GM21576 (cell line): ENCODE measurements around the gene AKR1B15.

Experiments
- ATAC-seq: cut with Tn5 transposase; IDR thresholded peaks from one replicate; pipeline ENCODE4 v1.9.1; 2021; ENCODE audit warnings: mild to moderate bottlenecking, moderate library complexity; ENCODE audit not compliant: unreplicated experiment

The AKR1B15 gene

DNA sequence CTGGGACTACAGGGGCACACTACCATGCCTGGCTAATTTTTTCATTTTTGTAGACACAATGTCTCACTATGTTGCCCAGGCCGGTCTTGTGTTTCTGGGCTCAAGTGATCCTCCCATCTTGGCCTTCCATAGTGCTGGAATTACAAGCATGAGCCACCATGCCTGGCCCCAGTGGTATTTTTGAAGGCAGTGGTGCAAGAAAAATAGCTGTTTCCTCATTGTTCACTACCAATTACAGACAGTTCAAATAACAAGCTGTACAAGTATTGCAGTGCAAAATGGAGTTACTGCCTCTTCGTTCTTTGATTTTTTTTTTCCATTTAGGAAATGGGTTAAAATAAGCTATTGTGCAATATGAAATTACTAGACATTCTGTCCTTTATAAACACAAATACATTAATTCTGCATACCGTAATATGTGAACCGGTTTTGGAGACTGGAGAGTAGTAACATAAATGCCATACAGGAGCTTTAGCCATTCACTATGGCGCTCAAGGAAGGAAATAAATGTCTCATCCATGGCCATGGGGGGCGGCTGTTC lies 62.8 kb downstream of the AKR1B15 start:
- ATAC-seq: no peak

DNA sequence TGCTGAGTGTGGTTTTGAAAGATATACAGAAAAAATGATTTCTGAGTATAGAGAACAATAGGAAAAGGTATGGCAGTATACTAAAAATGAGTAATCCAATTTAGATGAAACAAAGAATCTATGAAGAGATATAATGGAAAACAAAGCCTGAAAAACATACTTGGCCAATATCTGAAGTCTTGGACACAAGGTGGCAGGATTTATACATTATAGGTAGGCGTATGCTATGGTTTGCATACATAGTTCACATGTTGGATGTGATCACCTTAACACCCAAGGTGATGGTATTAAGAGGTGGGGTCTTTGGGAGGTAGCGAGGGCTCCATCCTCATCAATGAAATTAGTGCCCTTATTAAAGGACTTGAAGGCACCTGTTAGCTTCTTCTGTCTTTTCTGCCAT lies 63.3 kb downstream of the AKR1B15 start:
- ATAC-seq: no peak

DNA sequence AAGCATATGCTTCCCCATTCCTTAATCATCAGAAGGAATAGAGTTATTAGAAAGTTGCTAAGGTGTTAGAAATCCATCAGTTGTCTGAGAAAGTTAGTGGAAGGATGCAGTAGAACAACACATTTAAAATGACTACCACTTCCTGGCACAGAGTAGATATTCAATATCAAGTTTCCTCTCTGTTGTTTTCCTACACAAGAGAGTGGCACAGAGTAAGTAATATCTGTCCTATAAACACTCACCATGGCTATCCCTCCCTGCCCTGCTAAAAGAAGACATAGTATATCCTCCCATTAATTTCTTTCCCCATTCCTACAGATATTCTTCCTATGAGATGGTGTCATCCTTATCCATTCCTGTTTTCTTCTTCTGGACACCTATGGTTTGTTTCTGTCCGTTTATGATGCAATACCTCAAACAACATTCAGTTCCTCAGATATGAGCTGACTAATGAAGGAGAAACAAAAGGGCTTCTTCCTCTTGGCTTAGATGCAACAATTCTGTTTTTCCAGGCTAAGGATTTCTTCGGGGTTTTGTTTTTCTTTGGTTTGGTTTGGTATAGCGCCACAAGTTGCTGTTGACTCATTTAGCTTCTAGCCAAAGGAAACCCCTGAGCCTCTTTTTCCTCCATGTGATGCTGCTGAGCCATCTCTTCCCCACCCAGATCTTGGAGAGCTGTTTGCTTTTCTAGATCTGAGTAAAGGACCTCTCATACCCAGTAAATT lies 64.9 kb downstream of the AKR1B15 start:
- no peak for ATAC-seq

DNA sequence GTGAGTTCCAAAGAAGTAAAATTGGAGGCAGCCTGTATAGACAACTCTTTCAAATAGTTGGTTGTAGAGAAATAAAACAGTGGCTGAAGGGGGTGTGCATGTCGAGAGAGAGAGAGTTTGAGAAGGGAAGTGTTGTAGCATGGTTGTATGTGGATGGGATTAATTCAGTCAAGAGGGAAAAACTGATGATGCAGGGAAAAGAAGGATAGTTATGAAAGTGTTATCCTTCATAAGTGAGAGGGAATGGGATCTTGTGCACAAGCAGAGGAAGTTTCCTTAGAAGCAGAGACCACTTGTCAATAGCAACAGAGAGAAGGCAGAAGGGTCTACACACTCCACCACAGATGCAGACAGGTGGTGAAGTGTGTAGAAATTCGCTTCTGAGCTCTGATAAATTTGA lies 67.7 kb downstream of the AKR1B15 start:
- no peak for ATAC-seq

GRCh38 chr7:134618756-134619530 lies 70.0 kb downstream of the AKR1B15 start:
- no peak for ATAC-seq

- no peak for ATAC-seq
Observed at GRCh38 chr7:134619627-134620331, 70.9 kb downstream of the AKR1B15 start.

GRCh38 chr7:134622303-134622995 lies 73.5 kb downstream of the AKR1B15 start:
- no peak for ATAC-seq

DNA sequence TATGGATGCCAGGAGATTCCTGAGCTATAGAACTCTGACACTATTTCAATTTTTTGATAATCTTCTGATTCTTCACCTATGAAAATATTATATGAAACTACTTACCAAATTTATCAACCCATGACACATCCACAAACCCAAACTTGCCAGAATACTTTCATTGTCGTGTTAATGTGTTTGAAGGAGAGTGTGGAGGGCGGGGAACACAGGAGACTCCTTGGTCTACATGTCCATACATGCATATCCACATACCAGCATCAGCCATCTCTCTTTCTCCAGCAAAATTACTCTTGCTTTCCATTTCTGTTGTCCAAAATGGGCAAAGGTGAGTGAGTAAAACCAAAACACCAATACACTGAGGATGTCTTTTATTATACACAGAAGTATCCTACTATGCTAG lies 74.3 kb downstream of the AKR1B15 start:
- no peak for ATAC-seq

DNA sequence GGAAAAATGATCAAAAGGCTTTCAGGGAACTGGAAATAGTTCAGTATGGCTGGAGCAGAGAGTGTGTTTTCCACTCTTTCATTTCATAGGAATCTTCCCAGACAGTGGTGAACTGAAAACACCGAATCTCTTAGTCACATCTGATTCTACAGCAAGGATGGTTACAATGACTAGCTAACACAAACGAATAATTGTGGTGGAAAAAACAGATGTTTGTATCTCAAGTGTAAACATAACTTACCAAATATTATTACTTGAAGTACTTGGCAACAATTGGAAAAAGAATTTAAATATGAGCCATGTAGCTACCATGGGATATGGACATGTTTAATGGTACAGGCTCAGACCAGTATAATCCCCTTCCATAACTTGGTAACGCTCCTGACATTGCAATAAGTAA lies 76.6 kb downstream of the AKR1B15 start:
- no peak for ATAC-seq

DNA sequence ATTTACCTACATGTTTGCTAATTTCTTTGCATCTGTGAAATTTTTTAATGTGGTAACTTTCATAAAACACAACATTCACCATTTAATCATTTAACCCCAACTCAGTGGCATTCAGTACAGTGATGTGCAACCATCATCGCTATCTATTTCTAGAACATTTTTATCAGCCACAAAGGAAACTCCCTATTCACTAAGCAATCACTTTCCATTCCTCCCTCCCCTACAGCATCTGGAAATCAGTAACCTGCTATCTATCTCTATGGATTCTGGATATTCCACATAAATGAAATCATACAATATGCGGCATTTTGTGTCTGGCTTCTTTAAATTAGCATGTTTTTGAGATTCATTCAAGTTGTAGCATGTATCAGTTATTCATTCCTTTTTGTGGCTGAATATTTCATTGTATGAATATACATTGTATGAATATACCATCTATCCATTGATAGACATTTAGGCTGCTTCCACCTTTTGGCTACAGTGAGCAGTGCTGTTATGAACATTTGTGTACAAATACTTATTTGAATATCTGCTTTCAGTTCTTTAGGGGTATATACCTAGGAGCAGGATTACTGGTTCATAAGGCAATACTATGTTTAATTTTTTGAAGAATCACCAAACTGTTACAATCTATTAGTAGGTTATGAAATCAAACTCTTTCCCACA lies 78.3 kb downstream of the AKR1B15 start:
- ATAC-seq: no peak

- ATAC-seq: no peak
Observed at GRCh38 chr7:134627775-134628153, 78.9 kb downstream of the AKR1B15 start.

GRCh38 chr7:134629445-134629844 lies 80.5 kb downstream of the AKR1B15 start:
- ATAC-seq: no peak
